GM12878 (cell line): ENCODE data around the gene SRPX2.

ENCODE experiments used
- ASH2L ChIP-seq: fragments of 300-600, 200-600 bp; sonication (generic); IDR thresholded peaks from 2 replicates; pipeline ENCODE4 v1.6.1; 2017; ENCODE audit warnings: low read depth, mild to moderate bottlenecking, borderline replicate concordance
- FOS ChIP-seq: IDR thresholded peaks from 3 replicates; pipeline ENCODE4 v1.6.1; 2011; ENCODE audit warnings: borderline replicate concordance; ENCODE audit not compliant: insufficient read length; ENCODE audit errors: extremely low read depth
- HDAC2 ChIP-seq: fragments of 200-600 bp; sonication (generic); IDR thresholded peaks from 2 replicates; pipeline ENCODE4 v1.6.1; 2017
- RCOR1 ChIP-seq: conservative IDR thresholded peaks from 2 replicates; pipeline ENCODE4 v1.6.1; 2012; ENCODE audit warnings: low read depth, low read length, improper control_type of control experiment
- SMAD1 ChIP-seq: fragments of 450-650 bp; IDR thresholded peaks from 2 replicates; pipeline ENCODE4 v1.6.1; 2018; ENCODE audit warnings: mild to moderate bottlenecking, low read depth; ENCODE audit not compliant: partially characterized antibody
- ZBED1 ChIP-seq: IDR thresholded peaks from 2 replicates; pipeline ENCODE4 v1.6.1; 2016; ENCODE audit warnings: borderline replicate concordance
- TF ChIP-seq, protein P1 (sequence below): IDR thresholded peaks from 2 replicates; pipeline ENCODE4 v1.6.1; 2011; ENCODE audit warnings: low read depth, mild to moderate bottlenecking, low read length, moderate library complexity, borderline replicate concordance; ENCODE audit errors: extremely low read depth
- TF ChIP-seq, protein P2 (sequence below): IDR thresholded peaks from 2 replicates; pipeline ENCODE4 v1.6.1; 2012; ENCODE audit warnings: mild to moderate bottlenecking, low read depth, low read length
- TF ChIP-seq, protein P3 (sequence below), 3 experiments: IDR thresholded peaks in 2 of 3; conservative IDR thresholded peaks in 1 of 3; 2 replicates each; pipeline ENCODE4 v1.5.1; 2011; ENCODE audit warnings: low read depth in 3 of 3, low read length in 3 of 3, mild to moderate bottlenecking in 3 of 3, control low read depth in 2 of 3, moderate library complexity in 2 of 3, inconsistent platforms in 1 of 3, mixed read lengths in 1 of 3; ENCODE audit not compliant: control insufficient read depth in 2 of 3, insufficient read depth in 1 of 3; ENCODE audit errors: extremely low read depth in 1 of 3
- TF ChIP-seq, protein P4 (sequence below): IDR thresholded peaks from 2 replicates; pipeline ENCODE4 v1.6.1; 2012; ENCODE audit warnings: improper control_type of control experiment, low read depth, low read length; ENCODE audit not compliant: insufficient replicate concordance
- TF ChIP-seq, protein P5 (sequence below): IDR thresholded peaks from 2 replicates; pipeline ENCODE4 v1.6.1; 2012; ENCODE audit warnings: low read depth, low read length, improper control_type of control experiment

DNA sequence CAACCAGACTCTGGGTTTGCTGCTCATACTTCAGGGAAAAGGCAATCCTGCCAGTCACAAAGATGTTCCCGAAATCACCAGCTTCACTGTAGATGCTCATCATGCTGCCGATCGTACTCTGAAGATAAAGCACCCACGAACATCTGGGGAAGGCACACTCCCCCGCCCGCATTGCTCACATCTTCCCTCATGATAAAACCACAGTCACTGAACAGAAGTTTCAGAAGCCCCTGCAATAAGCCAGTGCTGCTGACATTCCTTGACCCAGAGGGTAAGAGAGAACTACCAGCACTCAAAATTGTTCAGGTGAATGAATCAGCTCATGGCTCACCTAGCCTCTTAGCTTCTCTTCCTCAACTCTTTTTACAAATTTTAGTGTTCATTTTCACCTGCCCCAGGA is 43.1 kb downstream of the SRPX2 start:
- no peak for TF ChIP-seq ZBED1
- TF ChIP-seq, protein P1, sequence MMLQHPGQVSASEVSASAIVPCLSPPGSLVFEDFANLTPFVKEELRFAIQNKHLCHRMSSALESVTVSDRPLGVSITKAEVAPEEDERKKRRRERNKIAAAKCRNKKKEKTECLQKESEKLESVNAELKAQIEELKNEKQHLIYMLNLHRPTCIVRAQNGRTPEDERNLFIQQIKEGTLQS: no peak
- TF ChIP-seq HDAC2: no peak
- no peak for TF ChIP-seq RCOR1
- TF ChIP-seq ASH2L: no peak
- TF ChIP-seq, protein P2, sequence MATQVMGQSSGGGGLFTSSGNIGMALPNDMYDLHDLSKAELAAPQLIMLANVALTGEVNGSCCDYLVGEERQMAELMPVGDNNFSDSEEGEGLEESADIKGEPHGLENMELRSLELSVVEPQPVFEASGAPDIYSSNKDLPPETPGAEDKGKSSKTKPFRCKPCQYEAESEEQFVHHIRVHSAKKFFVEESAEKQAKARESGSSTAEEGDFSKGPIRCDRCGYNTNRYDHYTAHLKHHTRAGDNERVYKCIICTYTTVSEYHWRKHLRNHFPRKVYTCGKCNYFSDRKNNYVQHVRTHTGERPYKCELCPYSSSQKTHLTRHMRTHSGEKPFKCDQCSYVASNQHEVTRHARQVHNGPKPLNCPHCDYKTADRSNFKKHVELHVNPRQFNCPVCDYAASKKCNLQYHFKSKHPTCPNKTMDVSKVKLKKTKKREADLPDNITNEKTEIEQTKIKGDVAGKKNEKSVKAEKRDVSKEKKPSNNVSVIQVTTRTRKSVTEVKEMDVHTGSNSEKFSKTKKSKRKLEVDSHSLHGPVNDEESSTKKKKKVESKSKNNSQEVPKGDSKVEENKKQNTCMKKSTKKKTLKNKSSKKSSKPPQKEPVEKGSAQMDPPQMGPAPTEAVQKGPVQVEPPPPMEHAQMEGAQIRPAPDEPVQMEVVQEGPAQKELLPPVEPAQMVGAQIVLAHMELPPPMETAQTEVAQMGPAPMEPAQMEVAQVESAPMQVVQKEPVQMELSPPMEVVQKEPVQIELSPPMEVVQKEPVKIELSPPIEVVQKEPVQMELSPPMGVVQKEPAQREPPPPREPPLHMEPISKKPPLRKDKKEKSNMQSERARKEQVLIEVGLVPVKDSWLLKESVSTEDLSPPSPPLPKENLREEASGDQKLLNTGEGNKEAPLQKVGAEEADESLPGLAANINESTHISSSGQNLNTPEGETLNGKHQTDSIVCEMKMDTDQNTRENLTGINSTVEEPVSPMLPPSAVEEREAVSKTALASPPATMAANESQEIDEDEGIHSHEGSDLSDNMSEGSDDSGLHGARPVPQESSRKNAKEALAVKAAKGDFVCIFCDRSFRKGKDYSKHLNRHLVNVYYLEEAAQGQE: no peak
- TF ChIP-seq FOS: no peak
- no peak for TF ChIP-seq SMAD1
- TF ChIP-seq, protein P3, sequence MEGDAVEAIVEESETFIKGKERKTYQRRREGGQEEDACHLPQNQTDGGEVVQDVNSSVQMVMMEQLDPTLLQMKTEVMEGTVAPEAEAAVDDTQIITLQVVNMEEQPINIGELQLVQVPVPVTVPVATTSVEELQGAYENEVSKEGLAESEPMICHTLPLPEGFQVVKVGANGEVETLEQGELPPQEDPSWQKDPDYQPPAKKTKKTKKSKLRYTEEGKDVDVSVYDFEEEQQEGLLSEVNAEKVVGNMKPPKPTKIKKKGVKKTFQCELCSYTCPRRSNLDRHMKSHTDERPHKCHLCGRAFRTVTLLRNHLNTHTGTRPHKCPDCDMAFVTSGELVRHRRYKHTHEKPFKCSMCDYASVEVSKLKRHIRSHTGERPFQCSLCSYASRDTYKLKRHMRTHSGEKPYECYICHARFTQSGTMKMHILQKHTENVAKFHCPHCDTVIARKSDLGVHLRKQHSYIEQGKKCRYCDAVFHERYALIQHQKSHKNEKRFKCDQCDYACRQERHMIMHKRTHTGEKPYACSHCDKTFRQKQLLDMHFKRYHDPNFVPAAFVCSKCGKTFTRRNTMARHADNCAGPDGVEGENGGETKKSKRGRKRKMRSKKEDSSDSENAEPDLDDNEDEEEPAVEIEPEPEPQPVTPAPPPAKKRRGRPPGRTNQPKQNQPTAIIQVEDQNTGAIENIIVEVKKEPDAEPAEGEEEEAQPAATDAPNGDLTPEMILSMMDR (IDR thresholded peaks at IDR 0.05 in 2 of 3, conservative IDR thresholded peaks at IDR 0.05 in 1 of 3; ENCODE audit: control insufficient read depth in 2 of 3, extremely low read depth in 1 of 3, insufficient read depth in 1 of 3, low read depth in 3 of 3, low read length in 3 of 3): no peak
- TF ChIP-seq, protein P4, sequence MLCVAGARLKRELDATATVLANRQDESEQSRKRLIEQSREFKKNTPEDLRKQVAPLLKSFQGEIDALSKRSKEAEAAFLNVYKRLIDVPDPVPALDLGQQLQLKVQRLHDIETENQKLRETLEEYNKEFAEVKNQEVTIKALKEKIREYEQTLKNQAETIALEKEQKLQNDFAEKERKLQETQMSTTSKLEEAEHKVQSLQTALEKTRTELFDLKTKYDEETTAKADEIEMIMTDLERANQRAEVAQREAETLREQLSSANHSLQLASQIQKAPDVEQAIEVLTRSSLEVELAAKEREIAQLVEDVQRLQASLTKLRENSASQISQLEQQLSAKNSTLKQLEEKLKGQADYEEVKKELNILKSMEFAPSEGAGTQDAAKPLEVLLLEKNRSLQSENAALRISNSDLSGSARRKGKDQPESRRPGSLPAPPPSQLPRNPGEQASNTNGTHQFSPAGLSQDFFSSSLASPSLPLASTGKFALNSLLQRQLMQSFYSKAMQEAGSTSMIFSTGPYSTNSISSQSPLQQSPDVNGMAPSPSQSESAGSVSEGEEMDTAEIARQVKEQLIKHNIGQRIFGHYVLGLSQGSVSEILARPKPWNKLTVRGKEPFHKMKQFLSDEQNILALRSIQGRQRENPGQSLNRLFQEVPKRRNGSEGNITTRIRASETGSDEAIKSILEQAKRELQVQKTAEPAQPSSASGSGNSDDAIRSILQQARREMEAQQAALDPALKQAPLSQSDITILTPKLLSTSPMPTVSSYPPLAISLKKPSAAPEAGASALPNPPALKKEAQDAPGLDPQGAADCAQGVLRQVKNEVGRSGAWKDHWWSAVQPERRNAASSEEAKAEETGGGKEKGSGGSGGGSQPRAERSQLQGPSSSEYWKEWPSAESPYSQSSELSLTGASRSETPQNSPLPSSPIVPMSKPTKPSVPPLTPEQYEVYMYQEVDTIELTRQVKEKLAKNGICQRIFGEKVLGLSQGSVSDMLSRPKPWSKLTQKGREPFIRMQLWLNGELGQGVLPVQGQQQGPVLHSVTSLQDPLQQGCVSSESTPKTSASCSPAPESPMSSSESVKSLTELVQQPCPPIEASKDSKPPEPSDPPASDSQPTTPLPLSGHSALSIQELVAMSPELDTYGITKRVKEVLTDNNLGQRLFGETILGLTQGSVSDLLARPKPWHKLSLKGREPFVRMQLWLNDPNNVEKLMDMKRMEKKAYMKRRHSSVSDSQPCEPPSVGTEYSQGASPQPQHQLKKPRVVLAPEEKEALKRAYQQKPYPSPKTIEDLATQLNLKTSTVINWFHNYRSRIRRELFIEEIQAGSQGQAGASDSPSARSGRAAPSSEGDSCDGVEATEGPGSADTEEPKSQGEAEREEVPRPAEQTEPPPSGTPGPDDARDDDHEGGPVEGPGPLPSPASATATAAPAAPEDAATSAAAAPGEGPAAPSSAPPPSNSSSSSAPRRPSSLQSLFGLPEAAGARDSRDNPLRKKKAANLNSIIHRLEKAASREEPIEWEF: no peak
- TF ChIP-seq, protein P5, sequence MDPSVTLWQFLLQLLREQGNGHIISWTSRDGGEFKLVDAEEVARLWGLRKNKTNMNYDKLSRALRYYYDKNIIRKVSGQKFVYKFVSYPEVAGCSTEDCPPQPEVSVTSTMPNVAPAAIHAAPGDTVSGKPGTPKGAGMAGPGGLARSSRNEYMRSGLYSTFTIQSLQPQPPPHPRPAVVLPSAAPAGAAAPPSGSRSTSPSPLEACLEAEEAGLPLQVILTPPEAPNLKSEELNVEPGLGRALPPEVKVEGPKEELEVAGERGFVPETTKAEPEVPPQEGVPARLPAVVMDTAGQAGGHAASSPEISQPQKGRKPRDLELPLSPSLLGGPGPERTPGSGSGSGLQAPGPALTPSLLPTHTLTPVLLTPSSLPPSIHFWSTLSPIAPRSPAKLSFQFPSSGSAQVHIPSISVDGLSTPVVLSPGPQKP: no peak
